Stimulated activated CD4-positive, alpha-beta T cell treated with anti-CD3 and anti-CD28 coated beads, Interleukin-1b, Interleukin-23, amount 100 ng/mL, for 24 hours (primary cell): Measurements from ENCODE around the gene SSU72.

Experiments
- DNase-seq, 4 experiments: peaks; one replicate each; pipeline ENCODE4 v3.0.0-alpha.2; 2020; ENCODE audit warnings: low read depth in 4 of 4, low spot score in 1 of 4

Gene SSU72

DNA sequence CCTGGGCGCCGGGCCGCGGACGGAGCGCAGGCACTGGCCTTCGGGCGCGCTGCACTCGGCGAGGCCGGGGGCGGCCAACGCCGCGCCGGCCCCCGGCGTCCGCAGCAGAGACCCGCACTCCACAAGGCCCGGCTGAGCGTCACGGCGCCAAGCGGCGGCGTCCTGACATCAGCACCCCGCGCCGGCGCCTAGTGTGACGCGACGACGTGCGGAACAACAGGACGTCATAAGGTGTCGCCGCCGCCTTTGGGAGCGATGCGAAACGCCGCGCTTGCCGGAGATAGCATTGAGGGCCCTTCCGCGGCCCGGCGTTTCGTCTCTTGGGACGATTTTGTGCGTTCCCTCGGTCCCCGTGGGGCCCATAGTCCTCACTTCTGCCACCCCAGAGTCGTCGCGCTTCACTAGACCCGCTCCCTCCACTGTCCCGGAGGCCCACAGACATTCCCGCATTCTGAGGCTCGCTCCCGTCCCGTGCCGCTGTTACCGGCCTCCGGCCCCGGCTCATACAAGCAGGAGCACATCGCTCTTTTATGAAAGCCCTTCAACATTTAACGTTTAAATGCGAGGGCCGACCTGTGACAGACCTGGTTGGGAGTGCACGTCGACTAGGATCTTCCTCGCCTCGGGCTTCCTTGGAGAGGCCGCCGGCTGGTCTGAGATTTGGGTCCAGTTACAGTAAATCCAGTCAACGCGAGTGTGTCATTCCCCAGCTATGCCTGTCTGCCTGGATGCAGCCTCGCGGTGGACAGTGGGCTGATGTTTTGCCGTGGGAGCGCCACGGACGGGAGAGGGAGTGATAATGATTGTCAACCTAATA, at the start of gene SSU72:
Gene SSU72, minus strand, starts transcription at position 143 of the 817 bp plus-strand sequence. CDS start 306 bp downstream, outside the sequence.
- peak; percentile 85 to 92 (median 90) for DNase-seq

GRCh38 chr1:1623631-1624442, 49.2 kb upstream of the SSU72 start:
- DNase-seq = no peak

GRCh38 chr1:1623181-1623630, 48.5 kb upstream of the SSU72 start:
- no peak for DNase-seq

DNA sequence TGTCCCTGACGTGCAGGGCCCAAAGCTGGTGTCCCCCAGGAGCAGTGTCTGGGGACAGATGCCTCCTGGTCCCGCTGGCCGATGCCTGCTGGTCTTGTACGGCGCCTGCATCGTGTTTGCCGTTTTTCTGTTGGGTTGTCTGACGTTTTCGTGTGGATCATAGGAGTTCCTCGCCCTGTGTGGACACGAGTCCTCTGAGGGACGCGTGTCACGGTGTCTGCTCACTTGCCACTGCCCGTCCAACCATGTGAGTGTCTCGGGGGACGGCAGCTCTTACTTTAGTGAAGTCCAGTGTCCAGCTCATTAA, 48.1 kb upstream of the SSU72 start:
- no peak for DNase-seq

GRCh38 chr1:1622010-1622787, 47.5 kb upstream of the SSU72 start:
- no peak for DNase-seq

DNA sequence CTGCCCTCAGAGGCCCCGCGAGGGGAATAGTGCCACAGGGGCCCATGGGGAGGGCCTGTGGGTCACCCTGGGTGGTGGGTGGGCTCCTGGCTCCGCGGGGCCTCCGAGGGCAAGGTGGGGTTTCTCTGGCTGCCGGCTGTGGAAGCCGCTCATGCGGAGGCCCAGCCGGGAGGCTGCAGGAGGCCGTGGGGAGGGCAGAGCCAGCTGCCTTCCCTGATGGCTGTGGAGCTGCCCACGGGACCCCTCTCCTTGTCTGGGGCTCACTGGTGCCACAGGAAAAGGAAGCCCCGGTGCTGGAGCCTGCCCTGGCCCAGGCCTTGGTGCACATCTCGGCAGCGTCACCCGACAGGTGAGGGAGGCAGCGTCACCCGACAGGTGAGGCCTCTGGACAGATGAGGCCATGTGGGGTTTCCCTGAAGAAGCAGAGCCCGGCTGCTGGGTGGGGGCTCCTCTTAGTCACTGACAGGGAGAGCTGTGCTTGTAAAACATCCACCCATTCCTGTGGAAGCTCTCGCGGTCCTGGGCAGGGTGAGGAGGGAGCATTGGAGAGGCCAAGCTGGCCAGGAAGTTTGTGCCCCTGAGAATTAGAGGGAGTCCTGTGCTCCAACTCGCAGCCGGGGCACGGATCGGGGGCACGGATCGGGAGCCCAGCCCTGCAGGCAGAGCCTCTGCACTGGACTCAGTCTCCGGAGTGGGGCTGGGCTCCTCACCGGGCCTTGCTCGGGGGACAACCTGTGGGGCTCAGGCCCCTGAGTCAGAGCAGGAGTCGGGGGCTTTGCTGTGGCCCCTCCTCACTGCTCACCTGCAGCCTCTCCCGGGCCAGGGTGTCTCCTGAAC, 46.7 kb upstream of the SSU72 start:
- DNase-seq = no peak

DNA sequence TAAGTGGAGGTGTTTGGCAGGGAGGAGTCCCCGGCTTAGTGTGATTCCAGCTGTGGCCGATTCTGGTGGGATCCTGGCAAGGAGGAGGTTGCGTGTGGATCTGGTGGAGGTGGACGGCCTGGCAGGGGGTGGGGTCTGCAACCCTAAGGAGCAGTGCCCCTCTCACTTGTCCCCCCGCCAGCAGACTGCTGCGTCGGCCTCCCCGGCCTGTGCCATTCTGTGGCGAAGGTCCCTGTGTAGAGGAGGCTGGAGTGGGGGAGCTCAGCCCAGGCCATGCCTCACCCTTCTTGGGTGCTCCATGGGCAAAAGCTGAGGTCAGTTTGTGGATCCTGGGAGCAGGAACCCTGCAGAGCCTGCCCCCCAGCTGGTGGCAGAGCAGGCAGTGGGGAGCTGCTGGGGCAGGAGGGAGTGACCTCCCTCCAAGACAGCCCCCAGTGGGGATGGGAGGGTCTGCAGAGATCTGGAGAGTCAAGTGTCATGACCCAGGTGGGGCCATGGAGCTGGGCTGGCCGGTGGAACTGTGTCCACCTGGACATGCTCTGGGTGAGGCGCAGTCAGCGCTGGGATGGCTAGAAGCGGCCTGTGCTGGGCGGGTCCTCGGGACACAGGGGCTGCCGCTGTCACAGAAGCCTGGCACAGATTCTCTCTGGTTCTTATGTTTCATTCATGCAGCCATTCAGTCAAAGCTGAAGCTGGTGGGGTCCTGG, 45.9 kb upstream of the SSU72 start:
- DNase-seq = no peak

- no peak for DNase-seq
These were observed 45.3 kb upstream of the SSU72 start for GRCh38 chr1:1619917-1620361.

- no peak for DNase-seq
These were observed 43.9 kb upstream of the SSU72 start for GRCh38 chr1:1618396-1619068.

GRCh38 chr1:1617925-1618324, 43.3 kb upstream of the SSU72 start:
- no peak for DNase-seq

GRCh38 chr1:1617516-1617915, 42.9 kb upstream of the SSU72 start:
- no peak for DNase-seq

DNA sequence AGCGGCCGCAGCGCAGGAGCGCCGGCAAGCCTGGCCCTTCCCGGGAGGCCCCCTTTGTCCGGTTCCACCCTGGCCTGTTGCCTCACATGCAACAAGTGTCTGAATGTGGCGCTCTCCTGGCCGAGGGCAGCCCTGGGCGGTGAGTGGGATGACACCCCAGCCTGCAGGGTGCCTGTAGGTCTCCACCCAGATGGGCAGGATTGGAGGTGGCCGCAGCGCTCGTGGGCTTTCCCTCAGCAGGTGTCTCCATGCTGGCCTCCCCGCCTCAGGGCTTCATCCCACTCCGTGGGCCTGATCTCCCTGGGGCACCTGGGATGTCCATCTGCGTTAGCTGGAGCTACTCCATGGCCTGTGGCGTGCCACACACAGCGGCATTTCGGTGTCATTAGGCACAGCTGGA, 42.2 kb upstream of the SSU72 start:
- DNase-seq = no peak

GRCh38 chr1:1616045-1616790, 41.6 kb upstream of the SSU72 start:
- peak in 1 of 4 experiments; percentile 42 for DNase-seq

- DNase-seq = peak; percentile 90 to 94 (median 93)
These were observed 40.8 kb upstream of the SSU72 start, which contains the start of gene MIB2 for GRCh38 chr1:1615256-1616044. MIB2 (plus strand) TSS chr1:1615500; CDS start chr1:1623453, 7,953 bp downstream.

DNA sequence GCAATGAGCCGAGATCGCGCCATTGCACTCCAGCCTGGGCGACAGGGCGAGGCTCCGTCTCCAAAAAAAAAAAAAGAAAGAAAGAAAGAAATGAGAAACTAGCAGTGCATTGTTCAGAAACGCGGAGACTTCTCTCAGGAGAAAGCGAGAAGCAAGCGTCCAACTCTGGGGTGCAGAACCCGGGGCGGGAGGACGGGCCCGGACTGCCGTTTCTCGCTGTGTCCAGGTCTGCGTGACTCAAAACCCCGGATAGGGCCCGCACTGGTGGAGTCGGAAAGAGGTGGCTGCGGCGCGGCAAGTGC, 40.2 kb upstream of the SSU72 start:
- no peak for DNase-seq

DNA sequence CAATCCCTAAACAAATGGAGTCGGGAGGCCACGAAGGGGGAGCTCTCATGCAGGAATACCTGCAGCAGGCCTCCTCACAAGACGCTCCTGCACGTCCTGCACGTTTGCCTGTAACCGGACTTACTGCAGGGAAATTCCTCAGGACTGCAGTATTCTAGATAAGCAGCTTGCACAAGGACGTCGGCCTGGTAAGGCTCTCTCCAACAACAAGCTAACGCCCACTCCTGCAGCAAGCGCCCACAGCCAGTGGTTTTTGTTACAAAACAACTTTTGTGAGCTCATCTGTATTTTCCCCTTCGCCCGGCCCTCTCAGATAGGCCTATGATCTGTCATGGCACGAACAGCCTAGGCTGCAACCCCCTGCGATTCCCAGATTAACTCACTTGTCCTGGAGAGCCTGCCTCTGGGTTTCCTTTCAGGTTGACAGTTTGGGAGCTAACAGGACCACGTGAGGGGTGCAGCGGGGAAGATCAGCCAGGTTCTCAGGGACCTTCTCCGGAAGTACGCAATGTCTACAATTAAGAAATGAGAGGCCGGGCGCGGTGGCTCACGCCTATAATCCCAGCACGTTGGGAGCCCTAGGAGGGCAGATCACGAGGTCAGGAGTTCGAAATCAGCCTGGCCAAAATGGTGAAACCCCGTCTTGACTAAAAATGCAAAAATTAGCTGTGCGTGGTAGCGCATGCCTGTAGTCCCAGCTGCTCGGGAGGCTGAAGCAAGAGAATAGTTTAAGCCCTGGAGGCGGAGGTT, 39.7 kb upstream of the SSU72 start:
- peak in 2 of 4 experiments; percentile 39 to 43 for DNase-seq

- no peak for DNase-seq
These were observed 38.9 kb upstream of the SSU72 start for GRCh38 chr1:1613509-1614082.
